Suppressor macrophage treated with lipopolysaccharide for 4 hours (primary cell): ENCODE results near the gene P2RX2.

Experiments used
- DNase-seq: peaks from one replicate; pipeline ENCODE4 v3.0.0-alpha.2; 2020

P2RX2 gene

DNA sequence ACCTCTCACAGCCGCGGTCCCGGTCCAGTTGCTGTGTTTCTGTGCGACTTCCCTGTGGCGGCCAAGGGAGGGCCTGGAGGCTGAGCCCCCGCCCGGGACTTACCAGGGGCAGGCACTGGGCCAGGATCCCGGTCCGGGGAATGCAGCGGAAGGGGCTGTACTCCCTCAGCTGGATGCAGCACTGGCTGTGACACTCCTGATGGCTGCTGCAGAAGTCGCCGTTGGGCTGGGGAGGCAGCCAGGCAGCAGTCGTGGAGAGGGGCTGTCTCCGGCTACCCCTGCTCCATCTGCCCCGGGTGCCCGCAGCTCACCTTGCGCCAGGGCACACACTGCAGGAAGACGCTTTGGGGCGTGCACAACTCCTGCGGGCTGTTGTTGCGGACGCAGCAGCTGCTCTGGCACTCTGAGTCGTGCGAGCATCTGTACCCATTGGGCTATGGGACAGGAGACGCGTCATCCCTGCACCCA lies 14.4 kb upstream of the P2RX2 start:
- DNase-seq = no peak

DNA sequence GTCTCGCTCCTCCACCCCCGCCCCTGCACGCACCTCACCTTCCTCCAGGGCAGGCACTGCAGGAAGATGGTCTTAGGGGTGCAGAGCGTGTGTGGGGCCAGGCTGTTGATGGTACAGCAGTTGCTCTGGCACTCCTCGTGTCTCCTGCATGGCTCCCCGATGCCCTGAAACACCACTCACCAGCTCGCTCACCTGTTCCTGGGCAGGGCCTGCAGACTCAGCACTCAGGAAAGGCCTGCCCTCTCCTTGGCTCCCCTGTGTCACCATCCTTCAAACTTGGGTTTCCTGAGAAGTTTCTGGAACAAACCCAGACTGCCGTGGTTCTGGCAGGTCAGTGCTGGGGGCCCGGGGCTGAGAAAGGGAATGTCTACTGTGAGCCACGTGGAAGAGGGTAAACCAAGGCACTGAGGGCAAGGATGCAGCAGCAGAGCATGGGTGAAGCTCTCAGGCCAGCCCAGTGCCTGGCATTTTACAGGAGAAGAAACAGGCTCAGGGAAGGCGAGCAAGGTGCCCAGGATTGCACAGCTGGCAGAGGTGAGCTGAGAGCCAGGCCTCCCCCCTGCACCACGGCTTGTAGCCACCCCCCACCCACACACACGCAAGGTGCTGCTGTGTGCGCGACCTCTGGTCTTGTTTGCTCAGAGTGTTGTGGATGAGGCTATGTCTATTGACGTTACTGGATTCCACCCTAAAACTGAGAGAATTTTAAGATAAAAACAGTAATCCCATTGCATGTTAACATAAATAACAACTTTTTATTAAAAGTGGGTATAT lies 13.7 kb upstream of the P2RX2 start:
- no peak for DNase-seq

- DNase-seq = no peak
These were observed 12.7 kb upstream of the P2RX2 start for GRCh38 chr12:132605892-132606291.

GRCh38 chr12:132606466-132606865 lies 12.1 kb upstream of the P2RX2 start:
- no peak for DNase-seq

DNA sequence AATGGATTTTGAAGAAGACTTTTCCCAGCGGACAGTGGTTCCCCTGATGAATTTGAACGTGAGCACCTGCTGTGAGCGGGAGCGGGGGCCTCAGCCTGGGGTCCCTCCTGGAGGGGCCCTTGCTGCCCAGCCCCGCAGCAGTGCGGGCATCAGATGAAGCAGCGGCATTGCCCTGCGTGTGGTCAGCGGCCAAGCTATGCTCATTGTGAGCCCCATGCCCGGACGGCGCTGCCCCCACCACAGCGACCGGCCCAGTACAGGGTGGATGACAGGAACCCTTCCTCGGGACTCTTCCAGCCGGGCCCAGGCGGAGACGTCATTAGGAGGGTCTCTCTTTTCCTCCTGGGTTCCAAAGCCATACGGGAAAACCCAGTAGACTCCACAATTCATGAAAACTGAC lies 11.6 kb upstream of the P2RX2 start:
- no peak for DNase-seq

DNA sequence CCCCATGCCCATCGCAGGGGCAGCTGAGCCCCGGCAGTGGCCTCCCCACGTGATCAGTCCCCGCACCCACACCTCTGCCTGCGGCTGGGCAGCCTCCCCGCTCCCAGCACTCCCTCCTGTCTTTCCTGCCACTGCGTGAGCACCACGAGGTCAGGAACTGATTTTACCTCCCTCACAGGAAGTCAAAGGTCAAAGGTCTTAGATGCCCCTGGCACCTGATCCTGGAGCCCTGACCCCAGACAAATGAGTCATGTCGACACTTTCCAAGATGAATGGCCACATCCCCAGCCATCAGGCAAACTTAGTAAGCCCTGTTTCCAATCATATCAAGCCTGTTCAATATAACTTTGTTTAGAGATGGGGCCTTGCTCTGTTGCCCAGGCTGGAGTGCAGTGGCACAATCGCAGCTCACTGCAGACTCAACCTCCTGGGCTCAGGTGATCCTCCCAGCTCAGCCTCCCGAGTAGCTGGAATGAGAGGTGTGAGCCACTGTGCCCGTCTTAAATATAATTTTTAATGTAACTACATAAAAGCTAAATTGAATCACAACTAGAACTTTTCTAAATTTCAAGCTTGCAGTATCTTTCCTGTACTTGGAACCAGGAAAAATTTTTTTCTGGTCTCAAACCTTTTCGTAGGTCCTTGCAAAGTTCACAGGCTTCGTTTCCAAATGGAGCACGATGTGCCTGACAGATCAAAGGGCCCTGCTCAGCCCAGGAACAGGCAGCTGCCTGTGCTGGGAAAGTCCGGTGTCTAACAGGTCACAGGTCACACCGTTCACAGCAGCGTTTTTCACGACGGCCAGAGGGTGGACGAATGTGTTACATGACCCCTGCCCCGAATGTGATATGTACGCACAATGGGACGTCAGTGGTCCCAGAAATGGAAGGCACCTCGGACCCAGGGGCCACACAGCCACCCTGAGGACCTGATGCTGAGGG lies 10.1 kb upstream of the P2RX2 start:
- DNase-seq = no peak

DNA sequence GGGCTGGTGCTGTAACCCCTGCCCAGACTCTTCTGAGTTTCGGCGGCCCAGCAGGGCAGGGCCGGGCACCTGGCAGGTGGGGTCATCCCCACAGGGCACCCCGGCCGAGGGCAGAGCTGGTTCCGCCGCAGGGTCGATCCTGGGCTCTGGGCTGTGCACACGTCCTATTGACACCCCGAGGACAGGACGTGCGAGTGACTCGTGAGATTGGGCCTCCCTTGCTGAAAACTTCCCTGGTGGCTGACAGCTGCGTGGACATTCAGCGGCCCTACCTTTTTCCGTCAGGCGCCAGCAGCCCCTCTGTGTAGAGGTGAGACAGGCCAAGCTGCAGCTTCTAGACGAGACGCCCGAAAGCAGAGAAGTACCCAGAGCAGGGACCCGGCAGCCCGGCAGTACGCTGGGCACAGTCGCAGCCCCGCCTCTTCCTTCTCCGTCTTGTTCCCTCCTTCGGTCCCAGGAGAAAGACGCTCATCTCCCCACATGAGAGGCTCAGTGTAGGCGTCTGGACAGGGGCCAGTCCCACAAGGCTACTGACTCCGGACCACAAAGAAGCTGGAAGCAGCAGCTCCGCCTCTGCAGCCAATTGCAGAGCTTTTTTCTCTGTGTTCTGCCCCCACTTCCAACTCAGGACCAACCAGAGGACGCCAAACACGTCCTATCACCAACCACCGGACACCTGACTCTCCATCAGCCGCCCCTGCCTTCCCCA lies 8.4 kb upstream of the P2RX2 start, which contains the start of gene LRCOL1:
Gene LRCOL1 (minus strand): TSS at position 532 of the 709 bp plus-strand sequence. CDS start 4,331 bp downstream, outside the sequence.
- peak; percentile 60 for DNase-seq

DNA sequence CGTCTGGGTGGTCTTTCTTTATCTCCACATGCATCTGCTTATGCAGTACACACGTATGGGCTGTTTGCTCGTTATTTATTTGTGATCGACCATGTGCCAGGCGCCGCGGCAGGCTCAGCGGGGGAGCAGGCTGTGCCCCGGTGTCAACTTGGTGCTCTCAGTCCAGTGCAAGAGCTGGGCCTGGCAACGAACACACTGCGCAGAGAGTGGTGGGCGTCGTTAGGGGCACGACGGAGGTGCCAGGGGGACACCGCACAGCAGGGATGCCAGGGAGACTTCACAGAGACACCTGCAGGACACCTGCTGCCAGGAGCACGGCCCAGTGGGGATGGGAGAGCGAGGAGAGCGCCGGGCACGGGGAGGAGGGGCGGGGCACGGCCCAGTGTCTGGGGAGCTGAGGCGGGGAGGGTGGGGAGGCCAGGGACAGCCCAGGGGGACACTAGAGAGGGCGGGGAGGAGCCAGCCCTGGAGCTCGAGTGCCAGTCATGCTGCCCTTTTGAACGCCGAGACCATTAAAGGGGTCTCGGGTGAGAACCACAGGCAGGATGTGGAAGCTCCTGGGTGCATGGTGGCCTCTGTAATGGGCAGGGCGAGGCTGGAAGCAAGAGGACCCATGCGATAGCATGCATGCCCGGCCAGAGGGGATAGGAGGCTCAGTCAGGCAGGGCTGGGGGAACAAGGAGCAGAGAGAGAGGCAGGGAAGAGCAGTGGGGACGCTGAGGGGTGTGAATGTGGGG lies 7.5 kb upstream of the P2RX2 start:
- DNase-seq = no peak

DNA sequence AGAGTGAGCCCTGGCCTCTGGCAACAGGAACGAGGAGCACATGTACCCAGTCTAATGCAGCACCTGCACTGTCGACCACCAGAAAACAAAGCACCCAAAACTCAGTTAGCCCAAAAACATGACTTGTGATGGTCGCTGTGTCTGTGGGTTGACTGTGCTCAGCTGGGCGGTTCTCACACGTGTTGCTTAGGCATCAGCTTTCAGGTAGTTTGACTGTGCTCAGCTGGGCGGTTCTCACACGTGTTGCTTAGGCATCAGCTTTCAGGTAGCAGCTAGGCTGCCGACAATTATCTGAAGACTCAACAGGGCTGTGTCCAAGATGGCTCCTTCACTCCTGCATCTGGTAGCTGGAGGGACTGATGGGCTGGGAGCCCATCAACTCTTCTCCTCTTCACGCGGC lies 7.0 kb upstream of the P2RX2 start:
- DNase-seq = no peak

DNA sequence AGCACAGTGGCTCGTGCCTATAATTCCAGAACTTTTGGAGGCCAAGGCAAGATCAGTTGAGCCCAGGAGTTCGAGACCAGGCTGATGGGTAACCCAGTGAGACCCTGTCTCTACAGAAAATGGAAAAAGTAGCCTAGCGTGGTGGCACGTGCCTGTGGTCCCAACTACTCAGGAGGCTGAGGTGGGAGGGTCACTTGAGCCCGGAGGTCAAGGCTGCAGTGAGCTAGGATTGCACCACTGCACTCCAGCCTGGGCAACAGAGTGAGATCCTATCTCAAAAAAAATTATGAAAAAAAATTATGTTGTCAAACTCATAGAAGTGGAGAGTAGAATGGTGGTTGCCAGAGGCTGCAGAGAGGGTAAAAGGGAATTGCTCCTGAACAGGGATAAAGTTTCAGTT lies 4.5 kb upstream of the P2RX2 start:
- DNase-seq = no peak

DNA sequence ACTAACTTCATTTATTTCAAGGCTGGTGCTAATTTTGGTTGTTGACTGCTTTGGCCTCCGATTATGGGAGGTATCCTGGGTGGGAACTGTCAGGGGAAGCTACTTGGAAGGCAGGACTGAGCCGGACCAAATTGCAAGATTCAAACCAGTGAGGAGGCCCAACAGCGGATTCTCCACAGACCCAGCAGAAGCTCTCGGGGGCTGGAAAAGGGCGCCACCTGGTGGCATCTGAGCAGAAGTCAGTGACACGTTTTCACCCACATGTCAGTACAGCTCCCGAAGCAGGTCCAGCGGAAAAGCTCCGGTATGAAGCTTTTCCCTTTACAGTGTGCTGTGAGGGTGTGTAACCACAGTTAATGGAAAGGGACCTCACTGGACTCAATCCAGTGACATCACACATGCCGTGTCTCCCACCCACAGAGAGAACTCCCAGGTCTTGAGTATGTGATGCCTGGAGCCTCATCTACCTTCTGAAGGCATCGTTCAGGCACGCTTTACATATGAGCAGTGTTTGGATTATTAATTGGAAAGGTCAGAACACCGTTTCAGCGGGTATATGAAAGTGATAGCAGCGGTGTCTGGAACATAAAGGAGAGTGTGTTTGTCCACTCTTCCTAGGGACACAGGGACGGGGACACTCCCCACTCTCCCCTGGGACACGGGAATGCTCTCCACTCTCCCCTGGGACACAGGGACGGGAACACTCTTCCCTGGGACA lies 3.6 kb upstream of the P2RX2 start:
- peak; percentile 89 for DNase-seq

DNA sequence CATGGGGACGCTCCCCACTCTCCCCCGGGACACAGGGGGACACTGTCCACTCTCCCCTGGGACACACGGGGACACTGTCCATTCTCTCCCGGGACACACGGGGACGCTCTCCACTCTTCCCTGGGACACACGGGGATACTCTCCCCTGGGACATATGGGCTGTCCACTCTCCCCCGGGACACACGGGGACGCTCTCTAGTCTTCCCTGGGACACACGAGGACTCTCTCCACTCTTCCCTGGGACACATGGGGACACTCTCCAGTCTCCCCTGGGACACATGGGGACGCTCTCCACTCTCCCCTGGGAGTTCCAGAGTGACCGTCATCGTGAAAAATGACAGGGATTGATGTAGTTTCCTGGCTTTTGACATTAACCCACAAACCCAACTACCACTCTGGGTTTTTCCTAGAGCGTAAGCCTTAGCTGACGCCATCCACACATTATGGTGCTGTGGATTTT lies 3.0 kb upstream of the P2RX2 start:
- no peak for DNase-seq

- DNase-seq = no peak
These were observed 1.4 kb upstream of the P2RX2 start for GRCh38 chr12:132617135-132617701.

DNA sequence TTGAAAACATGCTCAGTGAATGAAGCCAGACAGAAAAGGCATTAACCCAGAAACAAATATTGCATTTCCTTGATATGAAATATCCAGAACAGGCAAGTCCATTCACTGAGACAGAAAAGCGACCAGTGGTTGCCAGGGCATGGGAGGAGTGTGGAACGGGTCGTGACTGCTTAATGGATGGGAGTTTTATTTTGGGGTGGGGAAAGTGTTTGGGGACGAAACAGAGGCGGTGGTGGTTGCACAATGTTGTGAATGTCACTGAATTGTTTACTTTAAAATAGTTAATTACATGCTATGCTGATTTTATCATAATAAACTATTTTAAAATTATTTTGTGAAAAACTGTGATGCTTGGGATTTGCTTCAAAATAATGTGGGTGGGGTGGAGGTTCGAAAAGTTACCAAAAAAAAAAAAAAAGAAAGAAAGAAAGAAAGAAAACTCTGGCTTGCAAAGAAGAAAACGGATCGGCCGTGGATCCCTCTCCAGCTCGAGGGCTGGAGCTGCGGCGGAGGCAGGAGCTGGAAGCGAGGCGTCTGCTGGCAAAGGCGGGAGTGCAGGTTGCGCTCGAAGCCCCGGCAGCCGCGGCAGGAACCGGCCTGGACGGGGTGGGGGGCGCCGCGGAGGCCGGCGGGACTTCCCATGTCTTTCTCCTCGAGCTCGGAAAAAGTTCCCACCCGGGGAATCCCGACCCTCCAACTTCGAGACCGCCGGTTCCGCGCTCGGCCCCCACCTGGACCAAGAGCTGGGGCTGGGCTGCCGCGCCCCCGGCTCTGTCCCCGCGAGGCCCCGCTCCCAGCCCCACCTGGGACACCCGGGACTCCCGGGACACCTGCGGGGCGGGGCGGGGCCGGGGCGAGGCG lies 524 bp upstream of the P2RX2 start:
- DNase-seq = no peak

- DNase-seq = no peak
These were observed 452 bp downstream of the P2RX2 start for GRCh38 chr12:132619071-132619385.

GRCh38 chr12:132619386-132620112 lies 973 bp downstream of the P2RX2 start:
- no peak for DNase-seq

DNA sequence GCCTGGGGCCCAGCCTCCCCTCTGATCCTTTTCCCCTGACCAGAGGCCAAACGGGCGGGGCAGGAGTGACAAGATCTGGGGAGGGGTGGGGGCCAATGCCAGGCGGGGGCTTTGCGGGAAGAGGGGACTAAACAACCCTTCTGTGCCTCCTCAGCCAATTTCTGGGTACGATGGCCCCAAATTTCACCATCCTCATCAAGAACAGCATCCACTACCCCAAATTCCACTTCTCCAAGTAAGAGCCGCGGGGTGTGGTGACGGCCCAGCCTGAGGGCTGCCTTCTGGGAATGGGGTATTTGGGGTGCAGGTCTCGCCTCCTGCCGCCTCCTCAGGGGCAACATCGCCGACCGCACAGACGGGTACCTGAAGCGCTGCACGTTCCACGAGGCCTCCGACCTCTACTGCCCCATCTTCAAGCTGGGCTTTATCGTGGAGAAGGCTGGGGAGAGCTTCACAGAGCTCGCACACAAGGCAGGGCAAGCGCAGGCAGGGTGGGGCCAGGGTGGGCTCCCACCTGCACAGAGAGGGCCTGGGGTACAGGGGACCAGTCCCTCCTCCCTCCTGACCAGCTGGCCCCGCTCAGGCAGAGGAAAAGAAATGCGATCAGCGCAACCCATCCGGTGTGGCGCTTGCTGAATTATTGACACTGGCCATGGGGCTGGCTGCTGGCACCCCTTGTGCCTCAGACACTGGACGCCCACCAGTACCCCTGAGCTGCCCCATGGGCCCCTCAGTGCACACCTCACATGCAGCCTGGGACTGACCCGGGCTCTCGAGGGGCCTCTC lies 1.7 kb downstream of the P2RX2 start:
- DNase-seq = no peak

GRCh38 chr12:132620899-132621656 lies 2.5 kb downstream of the P2RX2 start:
- DNase-seq = no peak
